GM21717 (cell line): ENCODE data around the gene GET3.

Experiments used
- ATAC-seq: cut with Tn5 transposase; IDR thresholded peaks from one replicate; pipeline ENCODE4 v1.9.1; 2021; ENCODE audit warnings: mild to moderate bottlenecking, moderate library complexity; ENCODE audit not compliant: unreplicated experiment

The GET3 gene

GRCh38 chr19:12750851-12751250, 13.6 kb downstream of the GET3 start:
- ATAC-seq, result no peak

- ATAC-seq, result no peak
Observed at GRCh38 chr19:12751635-12752034, 14.3 kb downstream of the GET3 start, which contains the start of gene BEST2. TSS of gene BEST2 (plus strand) at chr19:12751791. CDS start at chr19:12752593, 802 bp downstream.

DNA sequence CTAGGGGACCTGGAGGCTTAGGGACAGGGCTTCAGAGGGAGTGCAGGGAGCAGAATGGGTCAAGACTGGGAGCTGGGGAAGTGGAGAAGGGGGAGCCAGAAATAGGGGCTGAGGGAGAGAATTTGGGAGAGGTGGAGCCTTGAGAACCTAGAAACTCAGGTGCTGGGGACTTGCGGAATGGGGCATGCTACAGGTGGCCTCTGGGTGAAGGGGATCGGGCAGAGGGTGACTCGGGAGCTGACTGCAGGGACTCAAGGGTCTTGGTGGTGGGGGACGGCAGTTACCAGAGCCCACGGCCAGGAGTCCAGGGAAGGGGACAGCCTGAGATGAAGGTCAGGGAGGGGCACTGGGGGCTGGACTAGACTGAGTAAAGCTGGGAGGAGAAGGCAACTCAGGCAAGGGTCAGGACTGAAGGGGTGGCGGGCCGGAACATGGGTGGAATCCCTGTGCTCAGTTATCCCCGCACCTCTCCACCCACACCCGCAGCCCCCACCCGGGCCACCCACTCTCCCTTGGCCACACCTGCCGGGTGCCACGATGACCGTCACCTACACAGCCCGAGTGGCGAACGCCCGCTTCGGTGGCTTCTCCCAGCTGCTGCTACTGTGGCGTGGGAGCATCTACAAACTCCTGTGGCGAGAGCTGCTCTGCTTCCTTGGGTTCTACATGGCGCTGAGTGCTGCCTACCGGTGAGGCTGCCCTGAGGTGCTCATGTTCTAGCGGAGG, 14.9 kb downstream of the GET3 start:
- ATAC-seq, result no peak

GRCh38 chr19:12754465-12755196, 17.3 kb downstream of the GET3 start:
- no peak for ATAC-seq

DNA sequence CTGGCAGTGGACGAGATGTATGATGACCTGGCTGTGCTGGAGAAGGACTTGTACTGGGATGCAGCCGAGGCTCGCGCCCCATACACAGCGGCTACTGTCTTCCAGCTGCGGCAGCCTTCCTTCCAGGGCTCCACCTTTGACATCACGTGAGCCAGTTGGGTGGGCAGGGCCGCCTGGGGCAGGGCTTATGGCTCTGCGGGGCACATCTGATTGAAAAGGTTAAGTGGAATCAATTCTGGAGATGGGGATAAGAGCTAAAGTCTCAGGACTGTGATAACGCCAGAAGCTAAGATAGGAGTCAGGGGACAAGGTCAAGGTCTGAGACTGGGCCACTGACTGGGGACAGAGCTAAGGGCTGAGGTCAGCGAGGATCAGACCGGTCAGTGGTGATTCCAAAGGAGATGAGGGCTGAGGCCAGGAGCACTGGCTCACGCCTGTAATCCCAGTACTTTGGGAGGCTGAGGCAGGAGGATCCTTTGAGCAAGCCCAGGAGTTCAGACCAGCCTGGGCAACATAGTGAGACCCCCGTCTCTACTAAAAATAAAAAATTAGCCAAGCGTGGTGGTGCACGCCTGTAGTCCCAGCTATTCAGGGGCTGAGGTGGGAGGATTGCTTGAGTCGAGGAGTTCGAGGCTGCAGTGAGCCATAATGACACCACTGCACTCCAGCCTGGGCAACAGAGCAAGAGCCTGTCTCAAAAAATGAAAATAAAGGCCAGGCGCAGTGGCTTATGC, 19.0 kb downstream of the GET3 start:
- ATAC-seq, result no peak

GRCh38 chr19:12757544-12758274, 20.4 kb downstream of the GET3 start:
- ATAC-seq, result no peak

- no peak for ATAC-seq
Observed at GRCh38 chr19:12759686-12760085, 22.4 kb downstream of the GET3 start.

DNA sequence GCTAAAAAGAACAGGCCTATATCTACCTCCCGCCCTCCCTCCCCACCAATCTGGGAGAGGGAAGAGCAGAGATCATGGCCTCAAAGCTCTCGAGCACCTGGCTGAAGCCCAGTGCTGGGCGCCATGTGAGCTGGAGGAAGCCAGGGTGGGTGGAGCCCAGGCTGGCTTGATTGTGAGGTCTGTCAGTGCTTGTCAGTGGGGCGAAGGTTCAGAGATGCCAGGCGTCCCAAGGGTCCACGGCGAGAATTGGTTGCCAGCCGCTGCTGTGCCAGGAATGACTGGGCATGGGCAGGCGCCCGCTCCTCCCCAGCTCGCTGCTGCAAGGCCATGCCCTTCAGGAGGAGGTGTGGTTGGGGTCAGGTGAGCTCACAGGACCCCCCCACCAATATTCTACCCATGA, 25.8 kb downstream of the GET3 start:
- no peak for ATAC-seq

- no peak for ATAC-seq
Observed at GRCh38 chr19:12764698-12765097, 27.4 kb downstream of the GET3 start.

DNA sequence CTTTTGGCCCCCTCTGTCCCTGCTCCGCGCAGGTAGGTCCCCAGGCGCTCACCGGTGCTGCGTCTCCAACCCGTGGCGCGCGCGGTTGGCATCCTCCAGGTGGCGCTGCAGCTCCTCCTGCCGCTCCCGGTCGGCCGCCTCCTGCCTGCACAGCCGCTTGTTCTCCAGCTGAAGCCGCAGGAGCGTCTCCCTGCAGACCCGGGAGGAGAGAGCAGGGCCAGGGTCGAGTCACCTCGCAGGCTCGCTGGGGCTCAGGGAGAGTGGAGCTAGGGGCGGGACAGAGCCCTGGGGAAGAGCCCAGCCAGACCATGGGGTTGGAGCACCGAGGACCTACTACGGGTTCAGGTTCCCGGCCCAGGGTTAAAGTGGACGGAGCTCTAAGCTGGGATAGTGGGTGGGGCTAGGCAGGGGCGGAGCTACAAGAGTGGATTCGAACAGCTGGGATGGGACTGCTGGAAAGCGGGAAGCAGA, 28.8 kb downstream of the GET3 start:
- ATAC-seq, result no peak

GRCh38 chr19:12767150-12767549, 29.9 kb downstream of the GET3 start:
- no peak for ATAC-seq

- ATAC-seq, result no peak
Observed at GRCh38 chr19:12767666-12768065, 30.4 kb downstream of the GET3 start.

- ATAC-seq, result no peak
Observed at GRCh38 chr19:12769689-12770088, 32.4 kb downstream of the GET3 start.

DNA sequence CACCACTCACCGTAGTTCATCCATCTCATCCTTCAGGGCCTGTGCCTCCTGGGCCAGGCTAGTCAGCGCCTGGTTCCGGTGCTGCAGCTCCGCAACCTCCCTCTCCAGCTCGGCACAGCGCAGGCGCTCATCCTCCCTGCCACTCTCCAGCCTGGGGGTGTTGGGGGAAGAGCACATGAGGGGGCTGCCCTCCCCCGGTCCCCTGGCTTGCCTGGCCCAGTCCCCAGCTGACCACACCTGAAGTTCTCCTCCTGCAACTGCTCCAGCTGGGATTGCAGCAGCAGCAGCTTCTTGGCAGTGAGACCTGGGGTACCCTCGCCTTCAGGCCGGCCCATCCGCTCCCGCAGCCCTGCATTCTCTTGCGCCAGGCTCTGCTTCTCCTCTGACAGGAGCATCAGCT, 33.6 kb downstream of the GET3 start:
- ATAC-seq, result no peak

DNA sequence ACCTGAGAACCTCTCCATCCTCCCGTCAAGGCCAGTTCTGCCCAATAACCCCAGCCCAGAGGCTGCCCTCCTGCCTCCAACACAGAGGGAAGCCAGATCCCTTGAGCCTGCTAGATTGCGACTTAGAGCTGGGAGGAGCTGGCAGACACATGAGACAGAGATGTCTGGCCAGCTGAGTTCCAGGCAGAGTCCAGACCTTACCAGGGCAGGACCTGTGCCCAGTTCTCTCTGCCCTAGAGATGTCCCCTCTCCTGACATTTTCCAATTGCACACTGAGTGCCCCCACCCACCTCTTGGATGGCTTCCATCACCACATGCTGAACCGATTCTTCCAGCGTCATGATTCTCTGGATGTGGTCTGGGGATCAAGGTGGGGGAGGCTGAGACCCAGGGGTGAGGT, 35.0 kb downstream of the GET3 start:
- no peak for ATAC-seq

DNA sequence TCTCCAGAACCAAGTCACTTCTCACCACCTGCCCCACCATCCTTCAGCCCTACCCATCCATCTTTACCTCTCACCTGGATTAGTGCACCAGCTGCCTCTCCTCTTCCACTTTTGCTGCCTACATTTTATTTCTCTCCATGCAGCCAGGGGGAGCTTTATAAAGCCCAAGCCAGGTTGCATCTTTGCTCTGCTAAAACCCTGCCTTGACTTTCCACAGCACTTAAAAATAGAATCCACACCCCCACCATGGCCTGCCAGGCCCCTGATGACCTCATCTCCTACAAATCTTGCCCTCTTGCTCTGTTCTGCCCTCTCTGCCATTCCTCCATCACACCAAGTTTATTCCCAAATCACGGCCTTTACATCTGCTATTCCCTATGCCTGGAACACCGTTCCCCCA, 36.3 kb downstream of the GET3 start:
- no peak for ATAC-seq

DNA sequence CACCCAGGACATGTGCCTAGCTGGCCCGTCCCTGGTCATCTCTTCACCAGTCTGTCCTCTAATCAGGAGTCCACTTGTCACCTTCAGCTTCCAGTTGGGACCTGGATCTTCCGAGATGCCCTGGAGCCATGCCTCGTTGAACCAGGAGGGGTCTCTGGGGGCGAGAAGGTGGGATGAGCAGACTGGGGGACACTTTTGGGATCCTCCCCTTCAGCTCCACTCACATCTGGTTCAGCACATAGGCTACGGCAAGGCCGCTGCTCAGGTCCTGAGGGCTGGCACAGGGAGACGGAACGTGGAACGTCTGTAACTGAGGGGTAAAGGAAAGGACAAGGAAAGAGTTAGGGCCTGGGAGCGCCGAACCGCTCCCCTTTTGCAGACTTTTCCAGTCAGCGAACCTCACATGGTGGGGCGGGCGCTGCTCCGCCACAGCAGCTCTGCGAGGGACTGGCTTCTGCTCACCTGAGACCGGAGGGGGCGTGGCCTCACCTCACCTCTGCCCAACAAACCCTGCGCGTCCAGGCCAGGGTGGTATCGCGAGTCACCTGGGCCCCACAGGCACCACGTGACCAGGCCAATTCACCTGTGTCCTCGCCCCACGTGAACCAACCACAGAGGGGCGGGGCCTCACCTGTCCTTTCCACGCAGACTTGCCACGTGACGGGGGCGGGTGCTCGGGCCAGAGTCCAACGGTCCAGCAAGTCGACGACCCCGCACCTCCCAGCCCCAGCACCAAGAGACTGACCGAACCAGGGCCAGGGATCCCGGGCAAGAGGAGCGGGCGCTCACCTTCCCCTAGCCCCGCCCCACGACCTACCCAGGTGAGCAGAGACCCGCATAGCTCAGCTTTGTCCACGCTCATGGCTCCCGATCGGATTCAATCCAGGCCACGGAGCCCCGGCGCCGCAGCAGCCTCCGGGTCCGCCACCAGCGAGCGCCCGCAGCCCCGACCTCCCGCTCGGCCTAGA, 37.6 kb downstream of the GET3 start, which contains the start of gene HOOK2:
TSS of gene HOOK2 (minus strand) at position 965 of the 968 bp plus-strand sequence. CDS start at position 862, 103 bp downstream.
- no peak for ATAC-seq

DNA sequence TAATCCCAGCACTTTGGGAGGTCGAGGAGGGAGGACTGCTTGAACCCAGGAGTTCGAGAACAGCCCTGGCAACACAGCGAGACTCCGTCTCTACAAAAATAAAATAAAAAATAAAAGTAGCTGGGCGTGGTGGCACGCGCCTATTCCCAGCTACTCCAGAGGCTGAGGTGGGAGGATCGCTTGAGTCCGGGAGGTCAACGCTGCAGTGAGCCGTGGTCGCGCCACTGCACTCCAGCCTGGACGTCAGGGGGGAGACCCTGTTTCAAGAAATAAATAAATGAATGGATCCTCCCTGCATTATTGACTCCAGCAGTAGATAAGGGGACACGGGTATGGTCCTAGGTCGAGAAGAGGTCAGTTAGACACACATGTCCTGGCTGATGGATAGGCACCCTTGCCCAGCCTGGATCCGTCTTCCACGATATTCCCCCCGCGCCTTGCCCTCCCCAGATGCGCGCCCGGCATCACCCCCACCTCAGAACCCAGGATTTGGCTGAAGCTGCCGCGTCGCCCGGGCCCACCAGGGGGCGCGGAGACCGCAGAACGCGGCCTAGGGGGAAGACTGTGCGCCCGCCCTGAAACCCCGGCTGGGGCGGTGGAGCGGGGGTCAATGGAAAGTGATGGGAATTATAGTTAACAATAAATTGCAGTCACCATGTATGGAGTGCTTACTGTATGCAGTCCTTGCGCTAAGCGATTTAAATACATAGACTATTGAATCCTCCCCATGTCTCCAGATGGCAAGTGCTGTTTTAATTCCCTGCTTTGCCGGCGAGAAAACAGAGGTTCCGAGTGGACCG, 40.1 kb downstream of the GET3 start:
- no peak for ATAC-seq
